Caco-2 (cell line): Measurements from ENCODE around the gene RIPOR1. TPM values are rescaled to one million over a fixed set of nuclear protein-coding genes. Genes with fewer than 3 reads are reported as not detected.

ENCODE experiments used
- BruUV-seq: library from RNA; stranded (reverse); fragments of 400-500 nt; replicated peaks from 2 replicates; lab custom pipeline; 2021; lab: Mats Ljungman, UMichigan
- CTCF ChIA-PET: fragments of 300-600 bp; sonication (Branson Sonifier 250); formaldehyde crosslinking; loops from one replicate; lab custom pipeline; 2022; ENCODE audit warnings: antibody characterized with exemption; lab: Charles Lee
- POLR2A ChIA-PET: fragments of 300-600 bp; sonication (Branson Sonifier 250); formaldehyde crosslinking; loops from one replicate; lab custom pipeline; 2022; ENCODE audit warnings: antibody characterized with exemption; lab: Charles Lee
- DNase-seq, 2 experiments: peaks; one replicate each; pipeline versions ENCODE4 v3.0.0 to v3.0.0-alpha.2; 2020 to 2022
- H3K27me3 ChIP-seq: replicated peaks from 2 replicates; pipeline ENCODE4 v1.6.0; 2011; ENCODE audit warnings: low read length; ENCODE audit not compliant: control insufficient read depth, insufficient read depth
- H3K36me3 ChIP-seq: 2 replicates; pipeline ENCODE4 v1.5.1; 2011; ENCODE audit warnings: low read length; ENCODE audit not compliant: control insufficient read depth, insufficient read depth
- H3K4me1 ChIP-seq: fragments of 250-450 bp; sonication (Bioruptor Pico); 2 replicates; pipeline ENCODE4 v1.5.1; 2020; ENCODE audit warnings: mild to moderate bottlenecking
- H3K4me3 ChIP-seq: 2 replicates; pipeline ENCODE4 v1.5.1; 2011; ENCODE audit warnings: low read depth, mild to moderate bottlenecking, control low read depth, low read length
- H3K9me3 ChIP-seq: fragments of 250-450 bp; sonication (Bioruptor Pico); 2 replicates; pipeline ENCODE4 v1.5.1; 2020; ENCODE audit warnings: mild to moderate bottlenecking, moderate library complexity
- H3K27ac Mint-ChIP-seq: one replicate; pipeline ENCODE4 v1.8.0; 2022; ENCODE audit warnings: mixed read lengths; ENCODE audit not compliant: unreplicated experiment
- H3K27me3 Mint-ChIP-seq: one replicate; pipeline ENCODE4 v1.8.0; 2022; ENCODE audit warnings: mixed read lengths; ENCODE audit not compliant: insufficient read depth, unreplicated experiment
- H3K36me3 Mint-ChIP-seq: one replicate; pipeline ENCODE4 v1.8.0; 2022; ENCODE audit warnings: mild to moderate bottlenecking, mixed read lengths; ENCODE audit not compliant: insufficient read depth, unreplicated experiment
- H3K4me1 Mint-ChIP-seq: one replicate; pipeline ENCODE4 v1.8.0; 2022; ENCODE audit warnings: low read depth, mixed read lengths; ENCODE audit not compliant: unreplicated experiment
- H3K4me3 Mint-ChIP-seq: one replicate; pipeline ENCODE4 v1.8.0; 2022; ENCODE audit warnings: mild to moderate bottlenecking, moderate library complexity, mixed read lengths; ENCODE audit not compliant: unreplicated experiment
- H3K9me3 Mint-ChIP-seq: one replicate; pipeline ENCODE4 v1.8.0; 2022; ENCODE audit warnings: mixed read lengths; ENCODE audit not compliant: unreplicated experiment
- intact Hi-C: fragments of 100-400 bp; cut with micrococcal nuclease; formaldehyde crosslinking; loops from one replicate; pipeline ENCODE4 v1.10.0; 2022; ENCODE audit not compliant: unreplicated experiment
- total RNA-seq: library from RNA; stranded (reverse); gene quantifications from 2 replicates; pipeline ENCODE4 v1.2.3, GENCODE V29; 2022
- TF ChIP-seq, protein P1 (sequence below), 2 experiments: fragments of 200-600 bp in 1 of 2; IDR thresholded peaks; 1 replicate in 1 of 2; 2 replicates in 1 of 2; pipeline versions ENCODE4 v1.5.1 to v1.8.0; 2011 to 2022; ENCODE audit warnings: antibody characterized with exemption in 1 of 2, control low read depth in 1 of 2, inconsistent platforms in 1 of 2, low read depth in 1 of 2, low read length in 1 of 2, mild to moderate bottlenecking in 1 of 2, moderate library complexity in 1 of 2; ENCODE audit not compliant: insufficient read depth in 1 of 2, severe bottlenecking in 1 of 2, unreplicated experiment in 1 of 2

RIPOR1 gene
- total RNA-seq, 1 experiment from 2014 or later, result 87.9 TPM

- DNase-seq, result no peak
- Mint-ChIP-seq H3K9me3 (no peaks in the 10 kb centered on the region), H3K27ac (no peak overlapping the region), H3K36me3 (no peaks in the 10 kb centered on the region), H3K4me3 (no peak overlapping the region), H3K4me1 (no peaks in the 10 kb centered on the region), H3K27me3 (no peaks in the 10 kb centered on the region)
- H3K4me3 ChIP-seq, result no peak overlapping the region
- H3K9me3 ChIP-seq, result no peaks in the 10 kb centered on the region
- ChIA-PET POLR2A (no interaction called here), CTCF (interaction anchor here (0.6 to 0.7 kb wide), 3 partner anchors 9 to 23 kb away, joined by 3 to 5 read pairs (median 3); partner anchors contain the start of gene ATP6V0D1)
- TF ChIP-seq, protein P1, sequence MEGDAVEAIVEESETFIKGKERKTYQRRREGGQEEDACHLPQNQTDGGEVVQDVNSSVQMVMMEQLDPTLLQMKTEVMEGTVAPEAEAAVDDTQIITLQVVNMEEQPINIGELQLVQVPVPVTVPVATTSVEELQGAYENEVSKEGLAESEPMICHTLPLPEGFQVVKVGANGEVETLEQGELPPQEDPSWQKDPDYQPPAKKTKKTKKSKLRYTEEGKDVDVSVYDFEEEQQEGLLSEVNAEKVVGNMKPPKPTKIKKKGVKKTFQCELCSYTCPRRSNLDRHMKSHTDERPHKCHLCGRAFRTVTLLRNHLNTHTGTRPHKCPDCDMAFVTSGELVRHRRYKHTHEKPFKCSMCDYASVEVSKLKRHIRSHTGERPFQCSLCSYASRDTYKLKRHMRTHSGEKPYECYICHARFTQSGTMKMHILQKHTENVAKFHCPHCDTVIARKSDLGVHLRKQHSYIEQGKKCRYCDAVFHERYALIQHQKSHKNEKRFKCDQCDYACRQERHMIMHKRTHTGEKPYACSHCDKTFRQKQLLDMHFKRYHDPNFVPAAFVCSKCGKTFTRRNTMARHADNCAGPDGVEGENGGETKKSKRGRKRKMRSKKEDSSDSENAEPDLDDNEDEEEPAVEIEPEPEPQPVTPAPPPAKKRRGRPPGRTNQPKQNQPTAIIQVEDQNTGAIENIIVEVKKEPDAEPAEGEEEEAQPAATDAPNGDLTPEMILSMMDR (IDR thresholded peaks at IDR 0.05; ENCODE audit: insufficient read depth in 1 of 2, low read depth in 1 of 2, low read length in 1 of 2, severe bottlenecking in 1 of 2, unreplicated experiment in 1 of 2), result no peak
- BruUV-seq, result no TSS peak
- intact Hi-C loops, result no loop called here
- H3K36me3 ChIP-seq, result no peaks in the 10 kb centered on the region
- H3K4me1 ChIP-seq, result no peaks in the 10 kb centered on the region
- H3K27me3 ChIP-seq, result no peaks in the 10 kb centered on the region
Measured at GRCh38 chr16:67504031-67505021, 24.3 kb upstream of the RIPOR1 start.

- no peaks in the 10 kb centered on the region for H3K9me3 ChIP-seq
- H3K4me1 ChIP-seq, result no peaks in the 10 kb centered on the region
- CTCF ChIA-PET, result interaction anchor here (0.6 to 1.1 kb wide), 2 partner anchors 15 to 28 kb away, joined by 3 to 4 read pairs; no protein-coding TSS in a partner anchor
- intact Hi-C loops, result no loop called here
- H3K27me3 ChIP-seq, result no peaks in the 10 kb centered on the region
- H3K4me3 ChIP-seq, result no peak overlapping the region
- H3K36me3 ChIP-seq, result no peaks in the 10 kb centered on the region
- no peak overlapping the region for H3K4me3 Mint-ChIP-seq
- no TSS peak for BruUV-seq
- TF ChIP-seq, protein P1 (IDR thresholded peaks at IDR 0.05; ENCODE audit: insufficient read depth in 1 of 2, low read depth in 1 of 2, low read length in 1 of 2, severe bottlenecking in 1 of 2, unreplicated experiment in 1 of 2), result no peak
- no peaks in the 10 kb centered on the region for H3K27me3 Mint-ChIP-seq
- H3K27ac Mint-ChIP-seq, result no peak overlapping the region
- no peaks in the 10 kb centered on the region for H3K9me3 Mint-ChIP-seq
- no peaks in the 10 kb centered on the region for H3K4me1 Mint-ChIP-seq
- POLR2A ChIA-PET, result no interaction called here
- H3K36me3 Mint-ChIP-seq, result no peaks in the 10 kb centered on the region
- no peak for DNase-seq
Measured at GRCh38 chr16:67506468-67506867, 22.2 kb upstream of the RIPOR1 start.

DNA sequence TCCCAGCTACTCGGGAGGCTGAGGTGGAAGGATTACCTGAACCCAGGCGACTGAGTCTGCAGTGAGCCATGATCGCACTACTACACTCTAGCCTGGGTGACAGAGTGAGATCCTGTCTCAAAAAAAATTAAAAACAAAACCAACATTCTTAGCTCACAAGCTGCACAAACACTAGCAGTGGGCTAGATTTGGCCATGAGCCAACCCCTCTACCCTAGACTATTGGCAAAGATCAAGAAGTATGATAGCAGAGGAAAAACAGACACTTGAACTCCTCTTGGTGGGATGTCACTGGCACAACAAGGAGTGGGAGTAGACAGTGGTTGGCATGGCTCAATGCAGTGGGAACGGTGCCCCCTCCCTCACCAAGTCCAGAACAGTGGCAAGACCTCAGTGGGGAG, 19.6 kb upstream of the RIPOR1 start:
- H3K36me3 ChIP-seq, result no peaks in the 10 kb centered on the region
- no peak overlapping the region for H3K4me3 Mint-ChIP-seq
- CTCF ChIA-PET, result no interaction called here
- H3K9me3 ChIP-seq, result no peaks in the 10 kb centered on the region
- no peak overlapping the region for H3K27ac Mint-ChIP-seq
- TF ChIP-seq, protein P1 (IDR thresholded peaks at IDR 0.05; ENCODE audit: insufficient read depth in 1 of 2, low read depth in 1 of 2, low read length in 1 of 2, severe bottlenecking in 1 of 2, unreplicated experiment in 1 of 2), result no peak
- no peaks in the 10 kb centered on the region for H3K27me3 ChIP-seq
- no TSS peak for BruUV-seq
- no peaks in the 10 kb centered on the region for H3K27me3 Mint-ChIP-seq
- no peaks in the 10 kb centered on the region for H3K36me3 Mint-ChIP-seq
- DNase-seq, result no peak
- H3K4me3 ChIP-seq, result no peak overlapping the region
- intact Hi-C loops, result no loop called here
- no peaks in the 10 kb centered on the region for H3K9me3 Mint-ChIP-seq
- no peaks in the 10 kb centered on the region for H3K4me1 ChIP-seq
- no peaks in the 10 kb centered on the region for H3K4me1 Mint-ChIP-seq
- POLR2A ChIA-PET, result no interaction called here
